Adrenal gland (tissue), 5 donors: ENCODE data around the gene DUSP16.

Experiments
- POLR2A ChIP-seq, 2 donors: fragments of 450-650 bp; IDR thresholded peaks; one replicate each; pipeline ENCODE4 v1.6.1; 2017; ENCODE audit warnings: antibody characterized with exemption in 2 of 2, mild to moderate bottlenecking in 2 of 2, moderate library complexity in 1 of 2
- TF ChIP-seq, protein P1 (sequence below), 6 experiments: fragments of 450-650 bp in 4 of 6; fragments of 200-600 bp in 2 of 6; sonication (generic) in 1 of 6; IDR thresholded peaks; 1 replicate in 5 of 6; 2 replicates in 1 of 6; pipeline versions ENCODE4 v1.5.1 to v1.8.0; 2016 to 2021; ENCODE audit warnings: antibody characterized with exemption in 6 of 6, mild to moderate bottlenecking in 2 of 6, moderate library complexity in 1 of 6
- donor health status: DM: no; HTN: no; CAD: no.

DNA sequence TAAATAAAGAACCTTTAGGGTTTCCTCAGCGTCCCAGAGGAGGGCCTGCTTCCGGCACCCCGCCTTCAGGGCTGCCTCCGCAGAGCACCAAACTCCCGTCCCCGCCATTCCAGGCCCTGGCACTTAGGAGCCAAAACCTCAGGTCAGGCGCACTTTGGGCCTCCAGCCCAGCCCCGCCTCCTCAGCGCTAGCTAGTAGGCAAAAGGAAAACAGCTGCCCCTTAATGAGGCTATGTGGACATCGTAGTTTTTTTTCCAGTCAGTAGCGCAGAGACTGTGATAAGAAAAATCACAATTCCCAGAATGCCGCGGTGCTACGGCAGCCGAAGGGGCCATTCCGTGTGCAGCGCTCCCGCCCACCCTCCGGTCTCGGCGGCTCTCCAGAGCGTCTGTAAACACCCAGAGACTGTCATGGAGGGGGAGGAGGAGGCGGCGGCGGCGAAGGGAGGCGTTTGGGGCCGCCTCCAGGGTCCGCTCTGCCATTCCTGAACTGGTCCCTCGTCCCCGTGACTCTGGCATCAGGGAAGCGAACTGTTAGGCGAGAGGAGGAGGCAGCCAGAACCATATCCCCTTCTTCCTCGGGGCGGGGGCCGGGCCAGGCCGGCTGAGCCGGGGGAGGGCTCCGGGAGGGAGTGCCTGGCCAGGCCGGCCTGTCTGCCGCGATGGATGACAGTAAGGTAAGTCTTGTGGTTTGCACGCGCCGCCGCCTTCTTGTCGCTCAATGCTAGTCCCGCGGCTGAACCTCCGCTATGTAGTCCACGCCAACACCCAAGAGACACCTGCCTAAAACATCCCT is 49.0 kb upstream of the DUSP16 start, which contains the start of gene CREBL2:
- TF ChIP-seq, protein P1, sequence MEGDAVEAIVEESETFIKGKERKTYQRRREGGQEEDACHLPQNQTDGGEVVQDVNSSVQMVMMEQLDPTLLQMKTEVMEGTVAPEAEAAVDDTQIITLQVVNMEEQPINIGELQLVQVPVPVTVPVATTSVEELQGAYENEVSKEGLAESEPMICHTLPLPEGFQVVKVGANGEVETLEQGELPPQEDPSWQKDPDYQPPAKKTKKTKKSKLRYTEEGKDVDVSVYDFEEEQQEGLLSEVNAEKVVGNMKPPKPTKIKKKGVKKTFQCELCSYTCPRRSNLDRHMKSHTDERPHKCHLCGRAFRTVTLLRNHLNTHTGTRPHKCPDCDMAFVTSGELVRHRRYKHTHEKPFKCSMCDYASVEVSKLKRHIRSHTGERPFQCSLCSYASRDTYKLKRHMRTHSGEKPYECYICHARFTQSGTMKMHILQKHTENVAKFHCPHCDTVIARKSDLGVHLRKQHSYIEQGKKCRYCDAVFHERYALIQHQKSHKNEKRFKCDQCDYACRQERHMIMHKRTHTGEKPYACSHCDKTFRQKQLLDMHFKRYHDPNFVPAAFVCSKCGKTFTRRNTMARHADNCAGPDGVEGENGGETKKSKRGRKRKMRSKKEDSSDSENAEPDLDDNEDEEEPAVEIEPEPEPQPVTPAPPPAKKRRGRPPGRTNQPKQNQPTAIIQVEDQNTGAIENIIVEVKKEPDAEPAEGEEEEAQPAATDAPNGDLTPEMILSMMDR (IDR thresholded peaks at IDR 0.05): no peak
- peak; percentile 82 to 93 for TF ChIP-seq POLR2A (IDR thresholded peaks at IDR 0.05)
